DND-41 (cell line): ENCODE measurements around the gene SP140L.
"Not testable (repeated sequence)": the region's sequence is repeated elsewhere in the genome, so short reads cannot be mapped to it uniquely, and the experiment has no call there.

Source experiments
- ATAC-seq: fragments of 200-7000 bp; cut with Tn5 transposase; 3 replicates; pipeline ENCODE4 v1.9.1; 2021; ENCODE audit warnings: low read depth; ENCODE audit not compliant: insufficient read depth
- DNase-seq: peaks from one replicate; pipeline ENCODE4 v3.0.0-alpha.2; 2020
- H2AFZ ChIP-seq: 2 replicates; pipeline ENCODE4 v1.6.0; 2012; ENCODE audit warnings: low read depth, low read length
- H3K27ac ChIP-seq: 2 replicates; pipeline ENCODE4 v1.5.1; 2012; ENCODE audit warnings: low read length, inconsistent platforms
- H3K27me3 ChIP-seq: fragments of 200-600 bp; sonication (generic); 2 replicates; pipeline ENCODE4 v1.6.0; 2012; ENCODE audit warnings: low read length, mild to moderate bottlenecking, inconsistent platforms; ENCODE audit not compliant: insufficient read depth, poor library complexity
- H3K36me3 ChIP-seq: 2 replicates; pipeline ENCODE4 v1.5.1; 2012; ENCODE audit warnings: low read length, inconsistent platforms; ENCODE audit not compliant: insufficient read depth
- H3K4me1 ChIP-seq: 2 replicates; pipeline ENCODE4 v1.5.1; 2012; ENCODE audit warnings: mild to moderate bottlenecking, low read length; ENCODE audit not compliant: insufficient read depth
- H3K4me2 ChIP-seq: 2 replicates; pipeline ENCODE4 v1.6.0; 2012; ENCODE audit warnings: mild to moderate bottlenecking, moderate library complexity, low read length, inconsistent platforms; ENCODE audit not compliant: insufficient read depth
- H3K4me3 ChIP-seq, 2 experiments: fragments of 200-600 bp in 1 of 2; shearing (Covaris generic) in 1 of 2; 2 replicates each; pipeline ENCODE4 v1.5.1; 2012 to 2016; ENCODE audit warnings: inconsistent platforms in 2 of 2, low read length in 2 of 2, mild to moderate bottlenecking in 2 of 2, low read depth in 1 of 2, moderate library complexity in 1 of 2
- H3K79me2 ChIP-seq: 2 replicates; pipeline ENCODE4 v1.6.0; 2012; ENCODE audit warnings: low read length, inconsistent platforms; ENCODE audit not compliant: insufficient read depth
- H3K9ac ChIP-seq: 2 replicates; pipeline ENCODE4 v1.6.0; 2012; ENCODE audit warnings: low read depth, mild to moderate bottlenecking, inconsistent platforms, low read length, moderate library complexity
- H3K9me3 ChIP-seq: 2 replicates; pipeline ENCODE4 v1.5.1; 2012; ENCODE audit warnings: low read length, moderate library complexity, mild to moderate bottlenecking, inconsistent platforms; ENCODE audit not compliant: insufficient read depth, severe bottlenecking
- H4K20me1 ChIP-seq: 2 replicates; pipeline ENCODE4 v1.6.0; 2012; ENCODE audit warnings: low read length; ENCODE audit not compliant: insufficient read depth
- CTCF ChIP-seq: IDR thresholded peaks from 2 replicates; pipeline ENCODE4 v1.5.1; 2012; ENCODE audit warnings: borderline replicate concordance, low read length, moderate library complexity, mild to moderate bottlenecking; ENCODE audit not compliant: poor library complexity, severe bottlenecking; ENCODE audit errors: extremely low read depth
- EZH2 ChIP-seq: IDR thresholded peaks from 3 replicates; pipeline ENCODE4 v1.6.1; 2012; ENCODE audit warnings: borderline replicate concordance, low read depth, mild to moderate bottlenecking, moderate library complexity, low read length, inconsistent platforms; ENCODE audit not compliant: severe bottlenecking

Gene SP140L

GRCh38 chr2:230400041-230400440 is 73.0 kb downstream of the SP140L start:
- Histone ChIP-seq H3K36me3 (peaks cover 49% of the 10 kb centered on the region), H3K9ac (no peak overlapping the region), H3K79me2 (no peaks in the 10 kb centered on the region), H3K4me1 (no peaks in the 10 kb centered on the region), H3K4me2 (no peak overlapping the region), H3K4me3 (no peak overlapping the region), H3K9me3 (peaks cover 5% of the 10 kb centered on the region), H3K27me3 (no peaks in the 10 kb centered on the region), H3K27ac (no peak overlapping the region), H4K20me1 (no peaks in the 10 kb centered on the region), H2AFZ (no peak overlapping the region)
- TF ChIP-seq CTCF: no peak
- no peak for TF ChIP-seq EZH2
- ATAC-seq: no peak
- no peak for DNase-seq

- Histone ChIP-seq H2AFZ (no peak overlapping the region), H3K27me3 (no peaks in the 10 kb centered on the region), H3K4me2 (no peak overlapping the region), H3K79me2 (no peaks in the 10 kb centered on the region), H3K27ac (no peak overlapping the region), H3K4me3 (no peak overlapping the region), H3K9ac (no peak overlapping the region), H3K36me3 (peaks cover 45% of the 10 kb centered on the region), H4K20me1 (no peaks in the 10 kb centered on the region), H3K9me3 (peaks cover 5% of the 10 kb centered on the region), H3K4me1 (no peaks in the 10 kb centered on the region)
- DNase-seq: no peak
- TF ChIP-seq EZH2 (no peak), CTCF (no peak)
- ATAC-seq: no peak
These were observed 73.5 kb downstream of the SP140L start for GRCh38 chr2:230400454-230400853.

- peaks cover 39% of the 10 kb centered on the region for H3K36me3 ChIP-seq
- not testable (repeated sequence) for ATAC-seq
These were observed 74.0 kb downstream of the SP140L start for GRCh38 chr2:230401026-230401425.

GRCh38 chr2:230403746-230404145 is 76.8 kb downstream of the SP140L start:
- Histone ChIP-seq H3K27me3 (no peaks in the 10 kb centered on the region), H2AFZ (no peak overlapping the region), H3K9ac (no peak overlapping the region), H3K36me3 (peaks cover 33% of the 10 kb centered on the region), H3K79me2 (no peaks in the 10 kb centered on the region), H3K27ac (no peak overlapping the region), H3K4me2 (no peak overlapping the region), H3K4me3 (no peak overlapping the region), H4K20me1 (no peaks in the 10 kb centered on the region), H3K4me1 (no peaks in the 10 kb centered on the region), H3K9me3 (no peaks in the 10 kb centered on the region)
- no peak for TF ChIP-seq EZH2
- TF ChIP-seq CTCF: no peak
- DNase-seq (no peak), ATAC-seq (no peak)

More at GRCh38 chr2:230401026-230401425, 74.0 kb downstream of the SP140L start:
- not testable (repeated sequence) for H2AFZ ChIP-seq, H4K20me1 ChIP-seq, H3K4me3 ChIP-seq, H3K9me3 ChIP-seq, H3K27ac ChIP-seq, H3K9ac ChIP-seq, H3K4me2 ChIP-seq, DNase-seq, H3K79me2 ChIP-seq, H3K4me1 ChIP-seq, H3K27me3 ChIP-seq
